HCT116 (cell line): ENCODE data around the gene OTUB2. TPM values are rescaled to one million over a fixed set of nuclear protein-coding genes. Genes with fewer than 3 reads are reported as not detected.

ENCODE experiments used
- ATAC-seq: fragments of 200-7000 bp; cut with Tn5 transposase; 2 replicates; pipeline ENCODE4 v1.9.1; 2020; ENCODE audit warnings: mild to moderate bottlenecking, moderate library complexity
- BruUV-seq: library from RNA; stranded (reverse); fragments of 400-500 nt; replicated peaks from 2 replicates; lab custom pipeline; 2021; lab: Mats Ljungman, UMichigan
- CTCF ChIA-PET: fragments of 300-600 bp; sonication (Branson Sonifier 250); formaldehyde crosslinking; loops from one replicate; lab custom pipeline; 2021; ENCODE audit warnings: antibody characterized with exemption; lab: Charles Lee
- POLR2A ChIA-PET: fragments of 300-600, 350-600 bp; sonication (Branson Sonifier 250); formaldehyde crosslinking; loops from one replicate; lab custom pipeline; 2021; ENCODE audit warnings: antibody characterized with exemption; lab: Charles Lee
- RAD21 ChIA-PET, 2 experiments: fragments of 300-600 bp; sonication (Branson Sonifier 250); formaldehyde crosslinking; loops; one replicate each; lab custom pipeline; 2023; ENCODE audit warnings: low total read pairs in 2 of 2; ENCODE audit not compliant: uncharacterized antibody in 2 of 2, unreplicated experiment in 2 of 2, low non-redundant PET in 1 of 2; lab: Charles Lee
- DNase-seq: peaks from one replicate; pipeline ENCODE4 v3.0.0-alpha.2; 2010; ENCODE audit warnings: low read depth, low spot score
- H2AFZ ChIP-seq: fragments of 200-600 bp; shearing (Covaris generic), sonication (generic); 2 replicates; pipeline ENCODE4 v1.6.1; 2017; ENCODE audit warnings: low read depth, mixed run types, mixed read lengths, antibody characterized with exemption, low read length; ENCODE audit not compliant: poor library complexity, severe bottlenecking
- H3K27ac ChIP-seq: 2 replicates; pipeline ENCODE4 v1.5.1; 2012; ENCODE audit warnings: low read depth, low read length
- H3K27me3 ChIP-seq: fragments of 200-600 bp; sonication (generic); 2 replicates; pipeline ENCODE4 v1.6.1; 2016; ENCODE audit warnings: mixed run types, low read length, mixed read lengths; ENCODE audit not compliant: insufficient read depth
- H3K36me3 ChIP-seq, 2 experiments: fragments of 200-500 bp in 1 of 2; fragments of 200-600 bp in 1 of 2; sonication (Bioruptor generic) in 1 of 2; sonication (generic) in 1 of 2; 2 replicates each; pipeline versions ENCODE4 v1.5.1 to v1.6.1; 2014 to 2016; ENCODE audit warnings: low read length in 2 of 2, inconsistent platforms in 1 of 2, mixed read lengths in 1 of 2, mixed run types in 1 of 2; ENCODE audit not compliant: insufficient read depth in 2 of 2, control insufficient read depth in 1 of 2
- H3K4me1 ChIP-seq, 2 experiments: fragments of 200-600 bp in 1 of 2; sonication (generic) in 1 of 2; 2 replicates each; pipeline versions ENCODE4 v1.5.1 to v1.6.1; 2012 to 2017; ENCODE audit warnings: low read length in 2 of 2, inconsistent platforms in 1 of 2, mild to moderate bottlenecking in 1 of 2, mixed read lengths in 1 of 2, mixed run types in 1 of 2, moderate library complexity in 1 of 2; ENCODE audit not compliant: insufficient read depth in 2 of 2, control insufficient read depth in 1 of 2
- H3K4me2 ChIP-seq: fragments of 200-600 bp; sonication (generic); 2 replicates; pipeline ENCODE4 v1.6.1; 2017; ENCODE audit warnings: mixed run types, low read length, mixed read lengths
- H3K4me3 ChIP-seq, 2 experiments: fragments of 200-600 bp in 1 of 2; sonication (generic) in 1 of 2; replicated peaks in 1 of 2; 2 replicates each; pipeline ENCODE4 v1.5.1; 2011 to 2016; ENCODE audit warnings: low read length in 2 of 2, control low read depth in 1 of 2, low read depth in 1 of 2, mild to moderate bottlenecking in 1 of 2, mixed read lengths in 1 of 2, mixed run types in 1 of 2
- H3K79me2 ChIP-seq: fragments of 200-600 bp; sonication (generic); 2 replicates; pipeline ENCODE4 v1.6.1; 2017; ENCODE audit warnings: mild to moderate bottlenecking, mixed run types, low read length, moderate library complexity, mixed read lengths; ENCODE audit not compliant: insufficient read depth
- H3K9ac ChIP-seq: fragments of 200-600 bp; sonication (generic); 2 replicates; pipeline ENCODE4 v1.6.1; 2016; ENCODE audit warnings: low read length, mixed read lengths
- H3K9me2 ChIP-seq: fragments of 200-600 bp; sonication (generic), shearing (Covaris generic); 2 replicates; pipeline ENCODE4 v1.6.1; 2017; ENCODE audit warnings: mixed run types, mild to moderate bottlenecking, moderate library complexity; ENCODE audit not compliant: insufficient read depth
- H3K9me3 ChIP-seq, 2 experiments: fragments of 200-500 bp in 1 of 2; fragments of 200-600 bp in 1 of 2; sonication (Bioruptor generic) in 1 of 2; sonication (generic) in 1 of 2; 2 replicates each; pipeline ENCODE4 v1.6.1; 2014 to 2017; ENCODE audit warnings: low read length in 2 of 2, mixed read lengths in 2 of 2, inconsistent platforms in 1 of 2, low read depth in 1 of 2, mild to moderate bottlenecking in 1 of 2, mixed run types in 1 of 2, moderate library complexity in 1 of 2; ENCODE audit not compliant: control insufficient read depth in 1 of 2, insufficient read depth in 1 of 2
- H4K20me1 ChIP-seq: fragments of 200-600 bp; sonication (generic), shearing (Covaris generic); 2 replicates; pipeline ENCODE4 v1.6.1; 2017; ENCODE audit warnings: mixed run types, mild to moderate bottlenecking, moderate library complexity; ENCODE audit not compliant: insufficient read depth
- EZH2phosphoT487 ChIP-seq: fragments of 200-600 bp; IDR thresholded peaks from 2 replicates; pipeline ENCODE4 v1.6.1; 2018; ENCODE audit warnings: antibody characterized with exemption, borderline replicate concordance
- POLR2AphosphoS5 ChIP-seq: IDR thresholded peaks from 2 replicates; pipeline ENCODE4 v1.6.1; 2011; ENCODE audit warnings: mild to moderate bottlenecking, low read depth, low read length, moderate library complexity
- SP1 ChIP-seq: IDR thresholded peaks from 2 replicates; pipeline ENCODE4 v1.6.1; 2012; ENCODE audit warnings: low read depth
- intact Hi-C: fragments of 100-400 bp; cut with micrococcal nuclease; formaldehyde crosslinking; loops from 2 replicates; pipeline ENCODE4 v1.10.0; 2022
- total RNA-seq: library from RNA; stranded (reverse); gene quantifications from one replicate; pipeline ENCODE4 v1.2.1, GENCODE V29; 2021; ENCODE audit not compliant: unreplicated experiment
- TF ChIP-seq, protein P1 (sequence below), 3 experiments: fragments of 200-600 bp in 1 of 3; sonication (generic) in 1 of 3; IDR thresholded peaks in 2 of 3; conservative IDR thresholded peaks in 1 of 3; 2 replicates each; pipeline ENCODE4 v1.5.1; 2012 to 2017; ENCODE audit warnings: low read depth in 2 of 3, low read length in 2 of 3, antibody characterized with exemption in 1 of 3, borderline replicate concordance in 1 of 3, control low read depth in 1 of 3, mild to moderate bottlenecking in 1 of 3, mixed read lengths in 1 of 3, mixed run types in 1 of 3, moderate library complexity in 1 of 3; ENCODE audit not compliant: insufficient read depth in 1 of 3
- TF ChIP-seq, protein P2 (sequence below): IDR thresholded peaks from 2 replicates; pipeline ENCODE4 v1.6.1; 2011; ENCODE audit warnings: mild to moderate bottlenecking, low read length, moderate library complexity; ENCODE audit not compliant: insufficient replicate concordance; ENCODE audit errors: extremely low read depth

OTUB2 gene
- total RNA-seq, 1 experiment from 2014 or later: 6.6 TPM

DNA sequence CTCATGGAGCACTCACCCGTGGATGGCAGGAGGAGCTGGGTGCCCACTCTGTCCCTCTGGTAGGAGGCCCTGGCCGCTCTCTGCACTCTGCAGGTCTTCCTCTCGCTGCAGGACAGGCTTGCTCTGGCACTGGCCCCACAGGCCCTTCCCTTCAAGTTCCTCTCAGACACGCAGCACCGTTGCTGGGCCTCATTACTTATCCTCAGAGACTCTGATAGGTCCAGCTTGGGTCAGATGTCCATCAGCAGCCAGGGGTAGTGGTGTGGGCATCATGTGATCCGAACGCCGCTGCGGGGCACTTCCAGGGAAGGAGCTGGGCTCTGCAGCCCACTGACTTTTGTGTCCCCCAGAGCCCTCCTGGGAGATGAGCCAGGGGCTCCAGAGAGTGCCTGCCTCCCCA lies 11.8 kb downstream of the OTUB2 start:
- H3K4me1 ChIP-seq: peaks cover 3 to 10% of the 10 kb centered on the region in 2 experiments; a peak in 3 of 4 replicates
- POLR2A ChIA-PET: no interaction called here
- no peaks in the 10 kb centered on the region for H3K27me3 ChIP-seq
- no peak for DNase-seq
- no peak overlapping the region for H2AFZ ChIP-seq
- intact Hi-C loops: loop anchor here (2.0 kb wide), 1 partner anchor 99 kb away; no protein-coding TSS in a partner anchor
- H3K4me2 ChIP-seq: no peak overlapping the region
- no peak for TF ChIP-seq POLR2AphosphoS5
- TF ChIP-seq, protein P1, sequence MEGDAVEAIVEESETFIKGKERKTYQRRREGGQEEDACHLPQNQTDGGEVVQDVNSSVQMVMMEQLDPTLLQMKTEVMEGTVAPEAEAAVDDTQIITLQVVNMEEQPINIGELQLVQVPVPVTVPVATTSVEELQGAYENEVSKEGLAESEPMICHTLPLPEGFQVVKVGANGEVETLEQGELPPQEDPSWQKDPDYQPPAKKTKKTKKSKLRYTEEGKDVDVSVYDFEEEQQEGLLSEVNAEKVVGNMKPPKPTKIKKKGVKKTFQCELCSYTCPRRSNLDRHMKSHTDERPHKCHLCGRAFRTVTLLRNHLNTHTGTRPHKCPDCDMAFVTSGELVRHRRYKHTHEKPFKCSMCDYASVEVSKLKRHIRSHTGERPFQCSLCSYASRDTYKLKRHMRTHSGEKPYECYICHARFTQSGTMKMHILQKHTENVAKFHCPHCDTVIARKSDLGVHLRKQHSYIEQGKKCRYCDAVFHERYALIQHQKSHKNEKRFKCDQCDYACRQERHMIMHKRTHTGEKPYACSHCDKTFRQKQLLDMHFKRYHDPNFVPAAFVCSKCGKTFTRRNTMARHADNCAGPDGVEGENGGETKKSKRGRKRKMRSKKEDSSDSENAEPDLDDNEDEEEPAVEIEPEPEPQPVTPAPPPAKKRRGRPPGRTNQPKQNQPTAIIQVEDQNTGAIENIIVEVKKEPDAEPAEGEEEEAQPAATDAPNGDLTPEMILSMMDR (IDR thresholded peaks at IDR 0.05 in 2 of 3, conservative IDR thresholded peaks at IDR 0.05 in 1 of 3; ENCODE audit: borderline replicate concordance in 1 of 3, insufficient read depth in 1 of 3, low read depth in 2 of 3, low read length in 2 of 3): no peak
- TF ChIP-seq, protein P2, sequence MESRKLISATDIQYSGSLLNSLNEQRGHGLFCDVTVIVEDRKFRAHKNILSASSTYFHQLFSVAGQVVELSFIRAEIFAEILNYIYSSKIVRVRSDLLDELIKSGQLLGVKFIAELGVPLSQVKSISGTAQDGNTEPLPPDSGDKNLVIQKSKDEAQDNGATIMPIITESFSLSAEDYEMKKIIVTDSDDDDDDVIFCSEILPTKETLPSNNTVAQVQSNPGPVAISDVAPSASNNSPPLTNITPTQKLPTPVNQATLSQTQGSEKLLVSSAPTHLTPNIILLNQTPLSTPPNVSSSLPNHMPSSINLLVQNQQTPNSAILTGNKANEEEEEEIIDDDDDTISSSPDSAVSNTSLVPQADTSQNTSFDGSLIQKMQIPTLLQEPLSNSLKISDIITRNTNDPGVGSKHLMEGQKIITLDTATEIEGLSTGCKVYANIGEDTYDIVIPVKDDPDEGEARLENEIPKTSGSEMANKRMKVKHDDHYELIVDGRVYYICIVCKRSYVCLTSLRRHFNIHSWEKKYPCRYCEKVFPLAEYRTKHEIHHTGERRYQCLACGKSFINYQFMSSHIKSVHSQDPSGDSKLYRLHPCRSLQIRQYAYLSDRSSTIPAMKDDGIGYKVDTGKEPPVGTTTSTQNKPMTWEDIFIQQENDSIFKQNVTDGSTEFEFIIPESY: no peak
- TF ChIP-seq EZH2phosphoT487: no peak
- no peak for TF ChIP-seq SP1
- H3K36me3 ChIP-seq: no peaks in the 10 kb centered on the region
- no peaks in the 10 kb centered on the region for H3K9me2 ChIP-seq
- no peaks in the 10 kb centered on the region for H4K20me1 ChIP-seq
- BruUV-seq: no TSS peak
- H3K4me3 ChIP-seq: no peak overlapping the region
- H3K27ac ChIP-seq: no peak overlapping the region
- CTCF ChIA-PET: no interaction called here
- H3K9me3 ChIP-seq: peaks cover 0 to 4% of the 10 kb centered on the region in 2 experiments; a peak in 1 of 4 replicates
- RAD21 ChIA-PET: no interaction called here
- no peaks in the 10 kb centered on the region for H3K79me2 ChIP-seq
- ATAC-seq: no peak
- no peak overlapping the region for H3K9ac ChIP-seq
